ENCODE measurements around the gene NTS.

DNA sequence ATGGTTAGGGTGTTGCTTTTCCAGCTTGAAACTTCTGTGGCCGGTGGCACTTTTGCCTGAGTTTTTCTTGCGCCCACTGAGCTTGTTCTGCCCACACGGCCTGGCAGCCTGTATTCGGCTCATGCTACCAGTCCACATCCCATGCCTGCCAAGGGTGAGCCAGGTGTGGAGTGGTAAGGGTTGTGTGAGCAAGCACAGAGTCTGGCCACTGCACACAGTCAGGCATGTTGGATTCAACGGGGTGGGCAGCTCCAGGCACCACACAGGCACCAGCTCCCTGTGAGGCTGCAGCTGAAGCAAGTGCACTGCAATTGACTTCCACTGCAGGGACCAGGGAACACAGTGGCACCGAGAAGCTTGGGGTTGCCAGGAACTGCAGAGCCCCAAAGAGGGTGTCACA, 18.8 kb upstream of the NTS start:
- TF ChIP-seq TAF1 (IDR thresholded peaks at IDR 0.05; ENCODE audit: borderline replicate concordance, insufficient read depth, low read length) (no peak), POLR2AphosphoS5 (IDR thresholded peaks at IDR 0.05; ENCODE audit: low read depth, low read length) (no peak), SIN3A (IDR thresholded peaks at IDR 0.05; ENCODE audit: borderline replicate concordance, insufficient read depth, low read length) (no peak), FOXP2 (optimal IDR thresholded peaks at IDR 0.05; ENCODE audit: borderline replicate concordance, extremely low read depth, extremely low read length, insufficient read depth) (no peak)
- TF ChIP-seq, protein P1, sequence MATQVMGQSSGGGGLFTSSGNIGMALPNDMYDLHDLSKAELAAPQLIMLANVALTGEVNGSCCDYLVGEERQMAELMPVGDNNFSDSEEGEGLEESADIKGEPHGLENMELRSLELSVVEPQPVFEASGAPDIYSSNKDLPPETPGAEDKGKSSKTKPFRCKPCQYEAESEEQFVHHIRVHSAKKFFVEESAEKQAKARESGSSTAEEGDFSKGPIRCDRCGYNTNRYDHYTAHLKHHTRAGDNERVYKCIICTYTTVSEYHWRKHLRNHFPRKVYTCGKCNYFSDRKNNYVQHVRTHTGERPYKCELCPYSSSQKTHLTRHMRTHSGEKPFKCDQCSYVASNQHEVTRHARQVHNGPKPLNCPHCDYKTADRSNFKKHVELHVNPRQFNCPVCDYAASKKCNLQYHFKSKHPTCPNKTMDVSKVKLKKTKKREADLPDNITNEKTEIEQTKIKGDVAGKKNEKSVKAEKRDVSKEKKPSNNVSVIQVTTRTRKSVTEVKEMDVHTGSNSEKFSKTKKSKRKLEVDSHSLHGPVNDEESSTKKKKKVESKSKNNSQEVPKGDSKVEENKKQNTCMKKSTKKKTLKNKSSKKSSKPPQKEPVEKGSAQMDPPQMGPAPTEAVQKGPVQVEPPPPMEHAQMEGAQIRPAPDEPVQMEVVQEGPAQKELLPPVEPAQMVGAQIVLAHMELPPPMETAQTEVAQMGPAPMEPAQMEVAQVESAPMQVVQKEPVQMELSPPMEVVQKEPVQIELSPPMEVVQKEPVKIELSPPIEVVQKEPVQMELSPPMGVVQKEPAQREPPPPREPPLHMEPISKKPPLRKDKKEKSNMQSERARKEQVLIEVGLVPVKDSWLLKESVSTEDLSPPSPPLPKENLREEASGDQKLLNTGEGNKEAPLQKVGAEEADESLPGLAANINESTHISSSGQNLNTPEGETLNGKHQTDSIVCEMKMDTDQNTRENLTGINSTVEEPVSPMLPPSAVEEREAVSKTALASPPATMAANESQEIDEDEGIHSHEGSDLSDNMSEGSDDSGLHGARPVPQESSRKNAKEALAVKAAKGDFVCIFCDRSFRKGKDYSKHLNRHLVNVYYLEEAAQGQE (IDR thresholded peaks at IDR 0.05; ENCODE audit: insufficient read depth in 1 of 2, low read depth in 2 of 2, low read length in 2 of 2) = no peak

All from PFSK-1 (cell line).